Peyer's patch (tissue), 4 donors: ENCODE measurements around the gene LAMP5. TPM values are rescaled to one million over a fixed set of nuclear protein-coding genes. Genes with fewer than 3 reads are reported as not detected.

ENCODE experiments used
- DNase-seq, 3 donors: peaks; one replicate each; pipeline ENCODE4 v3.0.0-alpha.2; 2017 to 2019
- H3K27ac ChIP-seq, 4 donors: fragments of 200-600 bp; sonication (generic); one replicate each; pipeline ENCODE4 v1.5.1; 2016 to 2019
- H3K27me3 ChIP-seq, 2 donors: fragments of 200-600 bp; sonication (generic); one replicate each; pipeline ENCODE4 v1.5.1; 2019
- H3K36me3 ChIP-seq, 3 donors: fragments of 200-600 bp; sonication (generic); one replicate each; pipeline ENCODE4 v1.5.1; 2016 to 2019
- H3K4me1 ChIP-seq, 4 donors: fragments of 200-600 bp; sonication (generic); one replicate each; pipeline ENCODE4 v1.5.1; 2016 to 2019
- H3K4me3 ChIP-seq, 4 donors: fragments of 200-600 bp; sonication (generic); 1 replicate in 3 of 4; 2 replicates in 1 of 4; pipeline ENCODE4 v1.5.1; 2016 to 2019; ENCODE audit warnings: mild to moderate bottlenecking in 1 of 4
- H3K9me3 ChIP-seq, 4 donors: fragments of 200-600 bp; sonication (generic); one replicate each; pipeline ENCODE4 v1.5.1; 2016 to 2019; ENCODE audit warnings: mild to moderate bottlenecking in 1 of 4
- POLR2A ChIP-seq, 2 donors: fragments of 450-650 bp; IDR thresholded peaks; one replicate each; pipeline ENCODE4 v1.5.1; 2017; ENCODE audit warnings: antibody characterized with exemption in 2 of 2, mild to moderate bottlenecking in 2 of 2, moderate library complexity in 2 of 2
- total RNA-seq, 4 donors: library from RNA; depleted of rRNA; stranded (reverse); fragments of >200 nt; gene quantifications; one replicate each; pipeline ENCODE4 v1.1.0, GENCODE V29; 2016
- TF ChIP-seq, protein P1 (sequence below), 6 experiments: fragments of 450-650 bp in 4 of 6; fragments of 200-600 bp in 2 of 6; sonication (generic) in 1 of 6; IDR thresholded peaks; one replicate each; pipeline ENCODE4 v1.5.1; 2017 to 2019; ENCODE audit warnings: antibody characterized with exemption in 6 of 6, mild to moderate bottlenecking in 3 of 6, moderate library complexity in 1 of 6

Gene LAMP5
- total RNA-seq, 4 donors from 2014 or later = not detected

DNA sequence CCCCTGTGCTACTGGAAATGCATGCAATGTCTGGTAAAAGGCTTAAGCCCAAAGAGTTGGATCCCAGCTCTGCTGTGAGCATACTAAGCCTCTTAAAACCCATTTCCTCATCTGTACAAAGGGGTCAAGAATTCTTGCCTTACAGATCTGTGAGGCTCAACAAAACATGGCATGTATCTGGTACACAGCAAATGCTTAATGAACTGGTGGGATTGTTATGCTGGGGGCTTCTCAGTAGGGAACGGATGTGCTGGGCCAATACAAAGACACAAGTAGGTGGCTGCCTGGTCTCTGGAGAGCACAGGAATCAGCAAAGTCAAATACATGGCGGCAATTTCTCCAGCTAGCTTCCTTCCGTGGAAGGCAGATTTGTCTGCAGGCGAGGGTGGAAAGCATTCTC is 62.3 kb downstream of the LAMP5 start:
- H3K27me3 ChIP-seq = no peaks in the 10 kb centered on the region
- no peaks in the 10 kb centered on the region for H3K9me3 ChIP-seq
- H3K4me3 ChIP-seq = no peak overlapping the region
- no peak for DNase-seq
- H3K36me3 ChIP-seq = no peaks in the 10 kb centered on the region
- H3K4me1 ChIP-seq = no peaks in the 10 kb centered on the region
- no peak overlapping the region for H3K27ac ChIP-seq
- TF ChIP-seq POLR2A (IDR thresholded peaks at IDR 0.05) = no peak
- TF ChIP-seq, protein P1, sequence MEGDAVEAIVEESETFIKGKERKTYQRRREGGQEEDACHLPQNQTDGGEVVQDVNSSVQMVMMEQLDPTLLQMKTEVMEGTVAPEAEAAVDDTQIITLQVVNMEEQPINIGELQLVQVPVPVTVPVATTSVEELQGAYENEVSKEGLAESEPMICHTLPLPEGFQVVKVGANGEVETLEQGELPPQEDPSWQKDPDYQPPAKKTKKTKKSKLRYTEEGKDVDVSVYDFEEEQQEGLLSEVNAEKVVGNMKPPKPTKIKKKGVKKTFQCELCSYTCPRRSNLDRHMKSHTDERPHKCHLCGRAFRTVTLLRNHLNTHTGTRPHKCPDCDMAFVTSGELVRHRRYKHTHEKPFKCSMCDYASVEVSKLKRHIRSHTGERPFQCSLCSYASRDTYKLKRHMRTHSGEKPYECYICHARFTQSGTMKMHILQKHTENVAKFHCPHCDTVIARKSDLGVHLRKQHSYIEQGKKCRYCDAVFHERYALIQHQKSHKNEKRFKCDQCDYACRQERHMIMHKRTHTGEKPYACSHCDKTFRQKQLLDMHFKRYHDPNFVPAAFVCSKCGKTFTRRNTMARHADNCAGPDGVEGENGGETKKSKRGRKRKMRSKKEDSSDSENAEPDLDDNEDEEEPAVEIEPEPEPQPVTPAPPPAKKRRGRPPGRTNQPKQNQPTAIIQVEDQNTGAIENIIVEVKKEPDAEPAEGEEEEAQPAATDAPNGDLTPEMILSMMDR (IDR thresholded peaks at IDR 0.05) = no peak

DNA sequence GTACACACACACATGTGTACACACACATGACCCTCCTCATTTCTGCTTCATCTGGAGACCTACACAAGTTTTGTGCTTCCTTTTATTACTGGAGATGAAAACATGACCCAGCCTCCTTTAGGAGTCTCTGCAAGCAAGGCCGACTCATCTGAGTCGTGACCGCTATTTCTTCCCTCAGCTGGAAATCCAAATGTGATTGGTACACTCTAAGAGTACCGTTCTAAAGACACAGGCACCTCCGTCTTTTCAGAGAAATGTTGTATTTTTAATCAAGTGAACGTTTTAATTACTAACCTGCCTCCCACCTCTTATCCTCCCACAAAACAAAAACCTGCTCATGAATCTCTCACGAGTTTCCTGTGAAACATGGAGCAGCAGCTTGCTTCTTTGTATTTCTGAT is 63.0 kb downstream of the LAMP5 start:
- Histone ChIP-seq H3K27ac (no peak overlapping the region), H3K27me3 (no peaks in the 10 kb centered on the region), H3K36me3 (no peaks in the 10 kb centered on the region), H3K4me1 (no peaks in the 10 kb centered on the region), H3K9me3 (no peaks in the 10 kb centered on the region), H3K4me3 (no peak overlapping the region)
- no peak for TF ChIP-seq POLR2A (IDR thresholded peaks at IDR 0.05)
- TF ChIP-seq, protein P1 (IDR thresholded peaks at IDR 0.05) = no peak
- no peak for DNase-seq

DNA sequence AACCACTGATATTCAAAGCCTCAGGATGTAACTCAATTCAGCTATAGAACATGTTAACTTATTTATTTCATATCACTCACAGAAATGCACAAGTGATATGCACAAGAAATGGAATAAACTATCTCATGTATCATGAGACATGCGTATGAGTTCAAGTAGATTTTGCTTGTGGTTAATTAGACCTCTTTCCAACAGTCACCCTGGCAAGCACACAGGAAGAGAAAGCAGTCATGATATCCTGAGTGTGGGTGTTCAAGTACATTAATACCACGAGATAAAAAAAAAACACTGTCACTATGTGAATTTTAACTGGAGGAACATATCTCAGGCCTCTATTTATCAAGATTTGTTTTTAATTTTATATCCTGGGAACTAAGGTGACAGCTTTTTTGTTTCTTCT is 64.2 kb downstream of the LAMP5 start:
- no peak overlapping the region for H3K27ac ChIP-seq
- H3K4me3 ChIP-seq = no peak overlapping the region
- no peaks in the 10 kb centered on the region for H3K4me1 ChIP-seq
- H3K36me3 ChIP-seq = no peaks in the 10 kb centered on the region
- H3K27me3 ChIP-seq = no peaks in the 10 kb centered on the region
- H3K9me3 ChIP-seq = no peaks in the 10 kb centered on the region
- DNase-seq = no peak
- TF ChIP-seq POLR2A (IDR thresholded peaks at IDR 0.05) = no peak
- TF ChIP-seq, protein P1 (IDR thresholded peaks at IDR 0.05) = no peak
